Measurements from ENCODE around the gene TNPO1. TPM values are rescaled to one million over a fixed set of nuclear protein-coding genes. Genes with fewer than 3 reads are reported as not detected.

TNPO1 gene
- total RNA-seq, 2 donors from 2014 or later, result 107 to 113 TPM

DNA sequence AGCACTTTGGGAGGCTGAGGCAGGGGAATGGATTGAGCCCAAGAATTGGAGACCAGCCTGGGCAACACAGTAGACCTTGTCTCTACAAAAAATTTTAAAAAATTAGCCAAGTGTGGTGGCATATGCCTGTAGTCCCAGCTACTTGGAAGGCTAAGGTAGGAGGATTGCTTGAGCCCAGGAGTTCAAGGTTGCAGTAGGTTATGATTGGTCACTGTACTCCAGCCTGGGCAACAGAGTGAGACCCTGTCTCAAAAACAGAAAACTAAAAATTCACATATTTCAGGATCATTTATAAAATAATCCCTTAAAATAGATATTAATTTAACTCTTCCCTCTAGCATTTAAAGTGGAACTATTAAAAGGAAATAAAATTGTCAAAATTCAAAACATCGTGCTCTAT, 142.8 kb downstream of the TNPO1 start:
- no peaks in the 10 kb centered on the region for H3K4me1 ChIP-seq (replicated peaks)
- no peak overlapping the region for H3K4me3 ChIP-seq
- H3K27ac ChIP-seq, result no peak overlapping the region
- H3K36me3 ChIP-seq, result no peaks in the 10 kb centered on the region
- intact Hi-C loops (cut with DNase I), result loop anchor here (10.0 kb wide), 2 partner anchors 114 to 144 kb away; partner anchors contain the start of gene TNPO1
- WGBS, result 91% methylated on average over 1 of the region's 1 CpG
- no peaks in the 10 kb centered on the region for H3K27me3 ChIP-seq (replicated peaks; ENCODE audit: insufficient read depth)
- no peak for DNase-seq (ENCODE audit: low spot score)
- H3K9me3 ChIP-seq, result no peaks in the 10 kb centered on the region
- TF ChIP-seq POLR2AphosphoS5 (IDR thresholded peaks at IDR 0.05) (no peak), POLR2A (IDR thresholded peaks at IDR 0.05) (no peak)
- TF ChIP-seq, protein P1, sequence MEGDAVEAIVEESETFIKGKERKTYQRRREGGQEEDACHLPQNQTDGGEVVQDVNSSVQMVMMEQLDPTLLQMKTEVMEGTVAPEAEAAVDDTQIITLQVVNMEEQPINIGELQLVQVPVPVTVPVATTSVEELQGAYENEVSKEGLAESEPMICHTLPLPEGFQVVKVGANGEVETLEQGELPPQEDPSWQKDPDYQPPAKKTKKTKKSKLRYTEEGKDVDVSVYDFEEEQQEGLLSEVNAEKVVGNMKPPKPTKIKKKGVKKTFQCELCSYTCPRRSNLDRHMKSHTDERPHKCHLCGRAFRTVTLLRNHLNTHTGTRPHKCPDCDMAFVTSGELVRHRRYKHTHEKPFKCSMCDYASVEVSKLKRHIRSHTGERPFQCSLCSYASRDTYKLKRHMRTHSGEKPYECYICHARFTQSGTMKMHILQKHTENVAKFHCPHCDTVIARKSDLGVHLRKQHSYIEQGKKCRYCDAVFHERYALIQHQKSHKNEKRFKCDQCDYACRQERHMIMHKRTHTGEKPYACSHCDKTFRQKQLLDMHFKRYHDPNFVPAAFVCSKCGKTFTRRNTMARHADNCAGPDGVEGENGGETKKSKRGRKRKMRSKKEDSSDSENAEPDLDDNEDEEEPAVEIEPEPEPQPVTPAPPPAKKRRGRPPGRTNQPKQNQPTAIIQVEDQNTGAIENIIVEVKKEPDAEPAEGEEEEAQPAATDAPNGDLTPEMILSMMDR (IDR thresholded peaks at IDR 0.05), result no peak

Small RNAs within 50 kb of the gene (microRNA-seq; reads per million reads assigned to microRNA genes)
- 0.92 reads per million, percentile 7 among the genes with 10 or more reads in this experiment for gene MIR4804

Small RNAs within 50 kb of the gene (small RNA-seq; reads per million reads assigned to genes)
- gene MIR4804, result 0 reads per million in 2 donors
- gene RF00019, result 0 reads per million in 2 donors

Other genes starting within 250 kb of the TNPO1 start
- 10 to 100 TPM; 18.8 to 24.6 TPM for gene FCHO2, start 139.4 kb downstream of the TNPO1 start, total RNA-seq